NCI-H1048 (cell line): ENCODE data around the gene ELF1.
"Not testable (repeated sequence)": the region's sequence is repeated elsewhere in the genome, so short reads cannot be mapped to it uniquely, and the experiment has no call there.

ENCODE experiments used
- DNase-seq: peaks from one replicate; lab custom pipeline; 2025; lab: John Stamatoyannopoulos, UW

The ELF1 gene

GRCh38 chr13:41019011-41019487 lies at the start of gene ELF1:
Gene ELF1 (minus strand): TSS chr13:41019316. CDS start chr13:40982054, 37,262 bp downstream.
- DNase-seq, result peak; percentile 20

DNA sequence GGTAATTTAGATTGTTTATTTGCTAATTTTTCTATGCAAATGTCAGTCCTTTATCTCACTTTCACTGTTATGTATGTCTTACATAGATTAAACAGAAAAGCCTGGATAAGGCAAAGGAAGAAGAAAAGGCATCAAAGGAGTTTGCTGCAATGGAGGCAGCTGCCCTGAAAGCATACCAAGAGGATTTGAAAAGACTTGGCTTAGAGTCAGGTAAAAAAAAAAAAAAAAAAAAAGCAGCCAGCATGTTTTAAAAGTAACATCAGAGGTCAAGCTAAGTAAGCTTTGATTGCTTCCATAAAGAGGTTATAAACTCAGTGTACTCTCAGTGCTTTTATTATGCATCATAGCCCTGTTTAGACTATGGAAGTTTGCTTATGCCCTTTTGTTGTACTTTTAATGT lies 46.0 kb upstream of the ELF1 start:
- DNase-seq, result no peak

DNA sequence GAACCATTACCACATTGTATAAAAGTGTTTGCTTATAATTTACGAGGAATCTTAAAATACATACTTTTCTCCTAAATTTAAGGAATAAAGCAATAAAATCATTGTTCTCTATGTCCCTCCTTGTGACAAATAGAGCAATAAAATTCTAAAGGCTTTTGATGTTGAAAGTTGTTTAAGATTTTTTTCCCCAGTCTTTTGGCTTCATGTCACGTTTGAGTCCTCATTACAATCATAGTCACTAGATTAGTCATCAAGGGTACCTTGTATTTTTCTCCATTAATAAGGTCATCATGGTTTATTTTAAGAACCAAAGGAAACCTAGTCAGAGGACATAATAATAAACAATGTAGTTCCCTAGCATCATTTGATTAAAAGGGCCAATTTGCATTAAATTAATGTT lies 45.4 kb upstream of the ELF1 start:
- DNase-seq, result no peak

DNA sequence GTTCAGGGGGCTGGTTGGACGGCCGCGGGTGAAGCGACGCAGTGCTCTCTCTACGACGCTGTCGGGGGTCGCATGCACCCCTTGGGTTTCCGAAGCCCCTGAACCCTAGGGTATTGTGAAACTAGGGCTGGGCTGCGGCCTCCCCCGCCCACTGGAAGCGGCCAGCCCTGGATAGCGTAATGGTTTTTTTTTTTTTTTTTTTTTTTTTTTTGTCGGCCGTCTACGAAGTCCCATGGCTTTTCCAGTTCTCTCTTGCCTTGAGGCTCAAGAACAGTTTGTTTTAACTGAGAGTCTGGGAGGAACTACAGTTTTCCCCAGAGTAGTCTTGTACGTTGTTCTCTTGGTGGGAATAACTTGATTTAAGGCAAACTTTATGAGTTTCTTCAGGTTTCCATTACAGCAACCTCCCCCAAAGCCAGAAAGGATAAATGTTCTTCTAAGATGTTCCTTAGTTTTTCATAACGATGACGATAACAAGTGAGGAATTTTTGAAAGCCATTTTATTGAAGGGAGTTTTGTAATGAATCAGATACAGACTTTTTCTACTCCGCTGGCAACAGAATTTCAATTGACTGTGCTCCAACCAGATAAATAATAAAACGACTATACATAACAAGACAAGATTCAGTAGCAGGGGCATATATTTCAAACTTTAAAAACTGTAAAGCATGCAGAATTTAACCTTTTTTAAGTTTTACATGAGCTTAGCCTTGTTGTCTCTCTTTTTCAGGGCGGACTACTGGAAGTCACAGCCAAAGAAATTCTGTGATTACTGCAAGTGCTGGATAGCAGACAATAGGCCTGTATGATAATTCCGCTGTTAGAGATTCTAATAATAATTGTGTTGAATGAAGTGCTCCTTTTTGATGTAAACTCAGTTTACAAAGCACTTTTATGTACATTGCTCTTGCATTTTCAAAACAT lies 43.1 kb upstream of the ELF1 start:
- no peak for DNase-seq

GRCh38 chr13:41061075-41061913 lies 42.2 kb upstream of the ELF1 start, which contains the start of gene WBP4:
Gene WBP4 (plus strand): TSS chr13:41061509. CDS start chr13:41061674, 165 bp downstream.
- DNase-seq, result peak; percentile 30

DNA sequence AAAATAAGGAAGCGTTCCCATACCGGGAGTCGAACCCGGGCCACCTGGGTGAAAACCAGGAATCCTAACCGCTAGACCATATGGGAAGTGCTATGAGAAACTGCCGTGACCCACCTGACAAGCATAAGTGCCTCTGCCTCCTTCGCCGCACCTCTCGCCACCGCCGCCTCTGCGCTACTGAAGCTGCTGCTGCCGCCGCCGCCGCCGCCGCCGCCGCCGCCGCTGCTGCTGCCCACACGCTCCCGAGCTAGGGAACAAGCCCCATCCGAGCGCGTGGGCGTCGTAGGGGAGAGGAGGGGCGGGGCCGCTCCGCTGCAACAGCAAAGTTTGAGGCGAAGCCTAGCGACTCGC lies 41.6 kb upstream of the ELF1 start:
- DNase-seq, result peak; percentile 53

DNA sequence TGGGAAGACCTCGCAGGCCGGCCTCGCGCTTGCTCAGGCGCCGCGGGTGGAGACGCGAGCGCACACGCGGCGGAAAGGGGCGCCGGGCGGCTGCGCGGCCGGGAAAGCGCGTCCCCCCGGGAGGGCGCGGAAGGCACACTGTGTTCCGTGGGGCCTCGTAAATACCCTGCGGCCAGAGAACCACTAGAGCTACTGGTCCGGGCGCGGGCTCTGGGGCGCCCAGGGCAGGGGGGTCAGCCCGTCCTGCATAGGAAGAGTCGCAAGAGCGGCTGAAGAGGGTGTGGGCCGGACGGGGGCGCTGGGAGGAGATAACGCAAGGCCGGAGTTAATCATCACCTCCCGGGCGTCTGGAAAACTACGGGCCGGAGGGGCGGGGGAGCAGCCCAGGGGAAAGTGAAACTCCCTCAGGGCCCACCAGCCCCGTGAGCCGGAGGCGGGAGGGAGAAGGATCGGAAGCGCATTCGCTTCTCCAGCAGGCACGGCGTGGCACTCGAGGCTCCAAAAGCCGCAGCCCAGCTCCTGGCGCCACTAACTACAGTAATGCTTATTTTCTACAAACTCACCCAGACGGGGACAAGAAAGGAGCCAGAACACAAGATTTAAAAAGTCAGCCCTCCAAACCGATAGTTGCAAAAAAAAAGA lies 41.1 kb upstream of the ELF1 start:
- no peak for DNase-seq

- DNase-seq, result no peak
Measured at GRCh38 chr13:41059456-41060081, 40.5 kb upstream of the ELF1 start.

DNA sequence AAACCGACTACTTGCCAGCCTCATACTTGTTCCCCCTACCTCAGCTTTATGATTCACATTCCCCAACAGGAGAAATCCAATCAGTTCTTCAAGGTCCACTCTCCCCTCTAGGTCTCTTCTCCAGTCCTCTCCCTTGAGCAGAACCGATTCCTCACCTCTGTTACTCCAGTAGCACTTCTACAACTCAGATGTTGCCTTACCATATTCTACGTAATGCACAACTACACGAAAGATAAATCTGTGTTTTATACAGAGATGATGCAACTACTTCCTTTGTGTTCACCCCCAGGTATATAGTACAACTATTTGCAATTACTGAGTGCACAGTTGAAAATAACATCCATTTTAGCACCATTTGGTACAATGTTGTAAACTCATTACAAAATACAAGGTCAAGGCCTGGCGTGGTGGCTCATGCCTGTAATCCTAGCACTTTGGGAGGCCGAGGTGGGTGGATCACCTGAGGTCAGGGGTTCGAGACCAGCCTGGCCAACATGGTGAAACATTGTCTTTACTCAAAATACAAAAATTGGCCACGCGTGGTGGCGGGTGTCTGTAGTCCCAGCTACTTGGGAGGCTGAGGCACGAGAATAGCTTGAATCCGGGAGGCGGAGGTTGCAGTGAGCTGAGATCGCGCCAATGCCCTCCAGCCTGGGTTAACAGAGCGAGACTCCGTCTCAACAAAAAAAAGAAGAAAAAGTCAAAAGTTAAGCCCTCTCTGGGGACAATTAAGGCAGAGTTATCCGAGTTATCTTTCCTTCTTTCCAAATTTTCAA lies 39.4 kb upstream of the ELF1 start:
- no peak for DNase-seq

- no peak for DNase-seq
Measured at GRCh38 chr13:41056826-41057711, 38.0 kb upstream of the ELF1 start.

GRCh38 chr13:41056194-41056593 lies 37.1 kb upstream of the ELF1 start:
- DNase-seq, result no peak

GRCh38 chr13:41054919-41055619 lies 36.0 kb upstream of the ELF1 start:
- DNase-seq, result no peak

- no peak for DNase-seq
Measured at GRCh38 chr13:41054212-41054877, 35.2 kb upstream of the ELF1 start.

- DNase-seq, result no peak
Measured at GRCh38 chr13:41053384-41053826, 34.3 kb upstream of the ELF1 start.

DNA sequence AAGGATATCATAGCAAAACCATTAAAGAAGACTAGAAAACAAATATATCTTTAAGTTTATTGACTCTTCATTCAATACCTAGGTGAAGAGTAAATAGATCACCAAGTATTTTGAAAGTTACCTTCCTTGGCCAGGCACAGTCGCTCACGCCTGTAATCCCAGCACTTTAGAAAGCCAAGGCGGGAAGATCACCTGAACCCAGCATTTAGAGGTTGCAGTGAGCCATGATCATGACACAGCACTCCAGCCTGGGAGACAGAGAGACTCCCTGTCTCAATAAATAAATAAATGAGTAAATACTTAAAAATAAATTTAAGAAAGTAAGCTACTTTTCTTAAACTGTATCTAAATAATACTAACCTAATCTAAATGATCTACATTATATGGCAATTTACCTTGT lies 33.3 kb upstream of the ELF1 start:
- DNase-seq, result no peak

DNA sequence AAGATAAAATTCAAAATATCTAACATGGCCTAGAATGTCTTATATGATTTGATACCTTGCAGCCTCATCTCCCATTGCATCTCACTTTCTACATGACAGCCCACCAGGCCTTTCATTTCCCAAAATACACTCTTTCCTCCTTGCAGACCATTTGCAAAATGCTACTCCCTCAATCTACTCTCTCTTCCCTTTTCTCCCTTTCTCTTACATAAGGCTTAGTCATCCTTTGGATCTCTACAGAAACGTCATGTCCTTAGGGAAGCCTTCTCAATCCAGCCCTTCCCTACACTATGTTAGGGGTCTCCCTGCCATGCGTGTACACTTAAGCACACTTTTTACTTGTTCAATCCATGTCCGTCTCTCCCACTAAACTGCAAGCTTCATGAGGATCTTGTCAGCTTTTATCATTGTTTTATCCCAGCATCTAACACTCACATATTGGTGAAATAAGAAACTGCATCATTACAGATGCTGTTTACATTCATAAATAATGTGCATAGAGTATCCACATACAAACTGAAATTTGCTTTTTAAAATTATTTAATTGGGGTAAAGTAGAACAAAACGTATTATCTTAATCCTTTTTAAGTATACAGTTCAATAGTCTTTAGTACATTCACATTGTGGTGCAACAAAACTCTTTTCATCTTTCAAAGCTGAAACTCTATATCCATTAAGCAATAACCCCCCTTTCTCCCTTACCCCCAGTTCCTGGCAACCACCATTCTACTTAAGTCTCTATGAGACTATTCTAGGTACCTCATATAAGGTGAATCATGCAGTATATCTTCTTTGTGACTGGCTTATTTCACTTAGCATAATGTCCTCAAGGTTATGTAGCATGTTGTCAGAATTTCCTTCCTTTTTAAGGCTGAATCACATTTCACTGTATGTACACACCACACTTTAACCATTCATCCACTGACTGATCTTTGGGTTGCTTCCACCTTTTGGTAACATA lies 30.6 kb upstream of the ELF1 start:
- no peak for DNase-seq

DNA sequence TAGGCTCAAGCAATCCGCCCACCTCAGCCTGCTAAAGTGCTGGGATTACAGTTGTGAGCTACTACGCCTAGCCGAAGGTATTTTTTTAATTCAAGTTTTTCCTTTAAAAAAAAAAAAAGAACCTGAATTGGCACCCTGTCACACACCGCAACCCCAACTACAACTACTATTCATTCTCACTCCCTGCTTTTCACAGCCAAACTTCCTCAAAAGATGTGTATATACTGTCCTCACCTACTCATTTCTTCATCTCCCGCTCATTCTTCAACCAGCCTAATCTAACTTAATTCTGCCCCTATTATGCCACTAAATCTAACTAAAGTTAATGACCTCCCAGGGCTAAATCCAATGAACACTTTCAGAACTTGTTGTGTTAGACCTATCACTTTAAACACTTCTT lies 29.5 kb upstream of the ELF1 start:
- no peak for DNase-seq

- DNase-seq, result not testable (repeated sequence)
Measured at GRCh38 chr13:41042419-41042818, 23.3 kb upstream of the ELF1 start.
